Smooth muscle cell (in vitro differentiated cells): ENCODE data around the gene FUT1. TPM values are rescaled to one million over a fixed set of nuclear protein-coding genes. Genes with fewer than 3 reads are reported as not detected.

Experiments used
- DNase-seq: peaks from one replicate; lab custom pipeline; 2025; ENCODE audit not compliant: unreplicated experiment; lab: John Stamatoyannopoulos, UW
- H2AFZ ChIP-seq: fragments of 200-600 bp; sonication (generic); 2 replicates; pipeline ENCODE4 v1.6.0; 2016; ENCODE audit warnings: antibody characterized with exemption, low read depth, mild to moderate bottlenecking
- H3F3A ChIP-seq: fragments of 200-600 bp; sonication (generic); 2 replicates; pipeline ENCODE4 v1.6.0; 2017; ENCODE audit warnings: antibody characterized with exemption, low read depth
- H3K27ac ChIP-seq: fragments of 200-600 bp; sonication (generic); 2 replicates; pipeline ENCODE4 v1.5.1; 2016; ENCODE audit warnings: low read depth, mild to moderate bottlenecking
- H3K27me3 ChIP-seq: fragments of 200-600 bp; sonication (generic); 2 replicates; pipeline ENCODE4 v1.6.1; 2016; ENCODE audit warnings: low read depth, mild to moderate bottlenecking
- H3K36me3 ChIP-seq: fragments of 200-600 bp; sonication (generic); 2 replicates; pipeline ENCODE4 v1.5.1; 2016; ENCODE audit warnings: low read depth
- H3K4me1 ChIP-seq: fragments of 200-600 bp; sonication (generic); 2 replicates; pipeline ENCODE4 v1.5.1; 2016; ENCODE audit warnings: low read depth
- H3K4me2 ChIP-seq: fragments of 200-600 bp; sonication (generic); 2 replicates; pipeline ENCODE4 v1.6.0; 2016; ENCODE audit warnings: mild to moderate bottlenecking
- H3K4me3 ChIP-seq: fragments of 200-600 bp; sonication (generic); 2 replicates; pipeline ENCODE4 v1.5.1; 2016; ENCODE audit warnings: mild to moderate bottlenecking
- H3K79me2 ChIP-seq: fragments of 200-600 bp; sonication (generic); 2 replicates; pipeline ENCODE4 v1.6.0; 2016; ENCODE audit warnings: low read depth, mild to moderate bottlenecking
- H3K9ac ChIP-seq: fragments of 200-600 bp; sonication (generic); 2 replicates; pipeline ENCODE4 v1.6.0; 2016; ENCODE audit warnings: low read depth
- H3K9me3 ChIP-seq: fragments of 200-600 bp; sonication (generic); replicated peaks from 2 replicates; pipeline ENCODE4 v1.5.1; 2016; ENCODE audit warnings: low read depth
- H4K20me1 ChIP-seq: fragments of 200-600 bp; sonication (generic); 2 replicates; pipeline ENCODE4 v1.6.0; 2016; ENCODE audit warnings: low read depth
- WGBS: methylation state at CpG from one replicate; pipeline ENCODE4 v1.1.7; 2016; ENCODE audit warnings: low lambda C conversion rate; 5-methylcytosine and 5-hydroxymethylcytosine counted together
- polyA plus RNA-seq: library from polyadenylated mRNA; unstranded; fragments of >200 nt; fragmentation: Nextera tagmentation; extraction: Ambion mirVana; gene quantifications from 2 replicates; pipeline ENCODE4 v1.2.1, GENCODE V29; 2016
- total RNA-seq: library from RNA; depleted of rRNA; stranded (reverse); fragments of >200 nt; gene quantifications from 2 replicates; pipeline ENCODE4 v1.2.3, GENCODE V29; 2014
- TF ChIP-seq, protein P1 (sequence below): fragments of 200-600 bp; sonication (generic); IDR thresholded peaks from 2 replicates; pipeline ENCODE4 v1.5.1; 2017; ENCODE audit warnings: borderline replicate concordance, mild to moderate bottlenecking, antibody characterized with exemption; ENCODE audit not compliant: insufficient read depth, poor library complexity, severe bottlenecking

The FUT1 gene
- total RNA-seq (0.58 TPM in 2 replicates), polyA plus RNA-seq (0.51 and 1.8 TPM in 2 replicates)

DNA sequence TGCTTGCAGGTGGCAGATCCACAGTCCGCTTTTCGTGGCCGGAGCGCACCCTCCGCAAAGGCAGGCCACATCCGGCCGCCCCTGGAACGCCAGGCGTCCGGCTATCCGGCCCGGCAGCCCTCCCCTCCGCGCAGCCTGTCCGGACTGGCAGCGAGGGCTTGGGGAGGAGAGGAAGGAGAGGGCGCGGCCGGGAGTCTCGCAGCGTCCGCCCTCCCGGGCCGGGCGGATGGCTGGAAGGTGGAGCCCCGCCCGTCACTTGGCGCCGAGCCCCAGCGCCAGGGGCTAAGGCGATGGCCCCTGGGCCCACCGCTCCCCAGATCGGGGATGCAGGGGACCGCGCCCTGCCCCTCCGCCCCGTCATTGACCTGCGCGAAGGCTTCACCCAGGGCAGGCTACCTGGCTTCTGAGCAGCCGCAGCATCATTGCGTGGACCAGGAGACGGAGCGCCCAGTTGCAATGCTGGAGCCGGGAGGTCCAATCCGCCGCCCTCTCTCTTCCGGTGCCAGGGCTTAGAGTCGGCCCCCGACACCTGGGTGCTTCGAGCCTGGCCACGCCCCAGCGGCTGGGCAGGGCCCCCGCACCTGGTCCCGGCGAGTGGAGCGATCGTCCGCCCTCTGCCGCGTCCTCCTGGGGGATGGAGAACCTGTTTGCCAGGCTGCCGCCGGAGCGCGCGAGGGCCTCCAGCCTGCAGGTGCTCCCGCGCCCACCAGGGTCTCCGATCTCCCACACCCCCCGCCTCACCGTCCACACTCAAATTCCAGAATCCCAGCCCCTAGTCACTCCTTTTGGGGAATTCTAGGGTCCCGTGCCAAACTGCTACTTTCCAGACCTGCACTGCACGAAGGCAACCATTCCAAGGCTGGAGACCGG lies at the start of gene FUT1:
Gene FUT1 (minus strand): TSS at position 146 of the 870 bp plus-strand sequence. CDS start 1,360 bp downstream, outside the sequence.
- H3K27me3 ChIP-seq: peaks cover 15% of the 10 kb centered on the region
- DNase-seq: no peak
- H3K9me3 ChIP-seq: no peaks in the 10 kb centered on the region
- no peaks in the 10 kb centered on the region for H3K79me2 ChIP-seq
- TF ChIP-seq, protein P1, sequence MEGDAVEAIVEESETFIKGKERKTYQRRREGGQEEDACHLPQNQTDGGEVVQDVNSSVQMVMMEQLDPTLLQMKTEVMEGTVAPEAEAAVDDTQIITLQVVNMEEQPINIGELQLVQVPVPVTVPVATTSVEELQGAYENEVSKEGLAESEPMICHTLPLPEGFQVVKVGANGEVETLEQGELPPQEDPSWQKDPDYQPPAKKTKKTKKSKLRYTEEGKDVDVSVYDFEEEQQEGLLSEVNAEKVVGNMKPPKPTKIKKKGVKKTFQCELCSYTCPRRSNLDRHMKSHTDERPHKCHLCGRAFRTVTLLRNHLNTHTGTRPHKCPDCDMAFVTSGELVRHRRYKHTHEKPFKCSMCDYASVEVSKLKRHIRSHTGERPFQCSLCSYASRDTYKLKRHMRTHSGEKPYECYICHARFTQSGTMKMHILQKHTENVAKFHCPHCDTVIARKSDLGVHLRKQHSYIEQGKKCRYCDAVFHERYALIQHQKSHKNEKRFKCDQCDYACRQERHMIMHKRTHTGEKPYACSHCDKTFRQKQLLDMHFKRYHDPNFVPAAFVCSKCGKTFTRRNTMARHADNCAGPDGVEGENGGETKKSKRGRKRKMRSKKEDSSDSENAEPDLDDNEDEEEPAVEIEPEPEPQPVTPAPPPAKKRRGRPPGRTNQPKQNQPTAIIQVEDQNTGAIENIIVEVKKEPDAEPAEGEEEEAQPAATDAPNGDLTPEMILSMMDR: peak; percentile 23
- no peaks in the 10 kb centered on the region for H4K20me1 ChIP-seq
- 3% methylated on average over 57 of the region's 73 CpGs for WGBS
- peak within 1 kb of the TSS; percentile 95 for H3K4me2 ChIP-seq
- H2AFZ ChIP-seq: peak within 1 kb of the TSS; percentile 73
- peak within 1 kb of the TSS; percentile 54 for H3K4me3 ChIP-seq
- peak within 1 kb of the TSS; percentile 11 for H3K9ac ChIP-seq
- no peak within 1 kb of the TSS for H3K27ac ChIP-seq
- H3K4me1 ChIP-seq: peaks cover 3% of the 10 kb centered on the region
- H3F3A ChIP-seq: peaks cover 6% of the 10 kb centered on the region
- no peaks in the 10 kb centered on the region for H3K36me3 ChIP-seq

DNA sequence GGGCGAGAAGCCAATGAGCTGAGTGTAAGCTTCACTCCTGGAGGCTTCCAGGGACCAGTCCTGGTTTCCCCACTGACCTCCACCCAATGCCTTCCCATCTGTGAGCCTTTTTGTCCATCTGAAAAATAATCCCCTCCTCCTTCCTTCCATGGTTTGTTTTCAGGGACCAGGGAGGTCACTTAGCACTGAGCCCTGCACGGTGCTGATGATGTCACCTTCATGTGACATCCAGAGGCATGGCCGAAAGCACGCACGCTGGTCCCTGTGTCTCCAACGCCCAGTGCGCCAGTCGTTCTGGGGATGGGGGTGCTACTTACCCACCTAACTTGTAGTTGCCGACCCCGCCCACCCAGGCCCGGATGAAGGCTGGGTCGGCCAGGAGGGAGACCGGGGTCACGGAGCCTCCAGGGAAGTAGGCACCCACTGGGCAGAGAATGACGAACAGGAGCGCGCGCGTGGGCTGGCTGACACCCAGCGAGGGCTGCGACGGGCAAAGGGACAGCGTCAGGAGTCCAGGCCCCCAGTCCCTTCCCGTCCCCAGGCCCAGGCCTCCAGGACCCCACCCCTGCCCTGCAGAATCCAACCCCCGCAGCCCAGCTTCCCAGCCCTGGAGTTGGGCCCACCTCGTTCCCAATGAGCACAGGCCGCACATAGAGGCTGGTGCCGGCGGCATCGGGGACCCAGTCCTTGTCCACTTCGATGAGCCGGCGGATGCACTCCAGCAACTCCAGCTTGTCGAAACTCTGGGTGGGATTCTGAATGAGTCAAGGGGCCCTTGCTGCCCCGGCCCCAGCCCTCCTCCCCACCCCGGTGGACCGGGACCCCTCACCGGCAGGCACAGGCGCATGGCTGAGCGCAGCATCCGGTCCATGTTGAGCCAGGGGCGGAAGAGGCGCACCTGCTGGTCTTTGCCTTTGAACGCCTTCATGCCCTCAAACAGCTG lies 47.2 kb upstream of the FUT1 start:
- H3K27me3 ChIP-seq: no peaks in the 10 kb centered on the region
- no peak overlapping the region for H3K4me2 ChIP-seq
- H3K4me1 ChIP-seq: peaks cover 5% of the 10 kb centered on the region
- no peaks in the 10 kb centered on the region for H3K79me2 ChIP-seq
- no peaks in the 10 kb centered on the region for H3K36me3 ChIP-seq
- H3K9ac ChIP-seq: no peak overlapping the region
- no peaks in the 10 kb centered on the region for H3F3A ChIP-seq
- H2AFZ ChIP-seq: no peak overlapping the region
- 96% methylated on average over 37 of the region's 44 CpGs for WGBS
- no peaks in the 10 kb centered on the region for H4K20me1 ChIP-seq
- no peak overlapping the region for H3K4me3 ChIP-seq
- TF ChIP-seq, protein P1: no peak
- DNase-seq: no peak
- H3K27ac ChIP-seq: no peak overlapping the region
- no peaks in the 10 kb centered on the region for H3K9me3 ChIP-seq

DNA sequence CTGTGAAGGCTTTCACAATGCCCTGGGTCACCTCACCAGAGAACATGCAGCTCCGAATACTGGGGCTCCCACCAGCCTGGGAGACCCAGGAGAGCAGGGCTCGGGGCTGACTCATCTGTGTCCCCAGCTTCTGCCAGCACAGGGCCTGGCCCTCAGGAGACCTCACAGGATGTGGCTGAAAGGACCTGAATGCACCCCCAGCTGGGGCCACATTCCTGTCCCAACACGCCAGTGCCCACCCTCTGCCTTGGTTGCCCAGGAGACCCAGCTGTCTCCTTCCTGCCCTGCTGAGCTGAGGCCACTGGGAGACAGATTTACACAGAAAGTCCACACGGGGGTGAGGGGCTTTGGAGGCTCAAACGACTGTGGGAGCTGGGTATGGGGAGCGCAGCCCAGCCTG lies 46.5 kb upstream of the FUT1 start:
- no peak for DNase-seq
- Histone ChIP-seq H3K9ac (no peak overlapping the region), H3K79me2 (no peaks in the 10 kb centered on the region), H3K4me3 (no peak overlapping the region), H2AFZ (no peak overlapping the region), H3K27me3 (no peaks in the 10 kb centered on the region), H3K27ac (no peak overlapping the region), H4K20me1 (no peaks in the 10 kb centered on the region), H3K4me2 (no peak overlapping the region), H3F3A (no peaks in the 10 kb centered on the region), H3K36me3 (no peaks in the 10 kb centered on the region), H3K4me1 (peaks cover 5% of the 10 kb centered on the region), H3K9me3 (no peaks in the 10 kb centered on the region)
- 70% methylated on average over 6 of the region's 6 CpGs for WGBS
- TF ChIP-seq, protein P1: no peak
